KBM-7 (cell line): ENCODE measurements around the gene CCDC69.
"Not testable (repeated sequence)": the region's sequence is repeated elsewhere in the genome, so short reads cannot be mapped to it uniquely, and the experiment has no call there.

Experiments used
- DNase-seq: peaks from one replicate; pipeline ENCODE4 v3.0.0-alpha.2; 2015
- in situ Hi-C: fragments of 300-500 bp; cut with MboI; formaldehyde crosslinking; loops from 2 replicates; pipeline ENCODE4 v1.14.3; 2020; ENCODE audit warnings: low sequenced_read_pairs, low pct_unique_long_range_greater_than_20kb, mixed read lengths

The CCDC69 gene

GRCh38 chr5:151200913-151201595 lies 22.8 kb downstream of the CCDC69 start:
- DNase-seq: no peak
- in situ Hi-C loops: no loop called here

- in situ Hi-C loops: no loop called here
- DNase-seq: no peak
These were observed 24.2 kb downstream of the CCDC69 start for GRCh38 chr5:151199581-151200185.

- in situ Hi-C loops: no loop called here
- no peak for DNase-seq
These were observed 25.0 kb downstream of the CCDC69 start for GRCh38 chr5:151198861-151199260.

- DNase-seq, in situ Hi-C loops: not testable (repeated sequence)
These were observed 26.6 kb downstream of the CCDC69 start for GRCh38 chr5:151197291-151197600.

GRCh38 chr5:151196556-151197290 lies 27.2 kb downstream of the CCDC69 start:
- no peak for DNase-seq
- in situ Hi-C loops: no loop called here

- no peak for DNase-seq
- in situ Hi-C loops: no loop called here
These were observed 28.3 kb downstream of the CCDC69 start for GRCh38 chr5:151195622-151196021.

- in situ Hi-C loops: no loop called here
- no peak for DNase-seq
These were observed 31.3 kb downstream of the CCDC69 start for GRCh38 chr5:151192626-151193025.

GRCh38 chr5:151191661-151192060 lies 32.2 kb downstream of the CCDC69 start:
- no peak for DNase-seq
- in situ Hi-C loops: no loop called here

- no peak for DNase-seq
- in situ Hi-C loops: no loop called here
These were observed 34.7 kb downstream of the CCDC69 start for GRCh38 chr5:151189151-151189550.

- in situ Hi-C loops: no loop called here
- no peak for DNase-seq
These were observed 37.4 kb downstream of the CCDC69 start for GRCh38 chr5:151186538-151186937.

- no peak for DNase-seq
- in situ Hi-C loops: no loop called here
These were observed 37.8 kb downstream of the CCDC69 start for GRCh38 chr5:151186052-151186451.

- in situ Hi-C loops: no loop called here
These were observed 39.4 kb downstream of the CCDC69 start for GRCh38 chr5:151184316-151185042.

GRCh38 chr5:151183456-151184245 lies 40.2 kb downstream of the CCDC69 start:
- no peak for DNase-seq
- in situ Hi-C loops: no loop called here

More at GRCh38 chr5:151184316-151185042, 39.4 kb downstream of the CCDC69 start:
- no peak for DNase-seq

- DNase-seq: no peak
- in situ Hi-C loops: no loop called here
These were observed 40.9 kb downstream of the CCDC69 start for GRCh38 chr5:151182976-151183375.

- in situ Hi-C loops: no loop called here
- DNase-seq: no peak
These were observed 41.4 kb downstream of the CCDC69 start for GRCh38 chr5:151182524-151182900.

GRCh38 chr5:151181818-151182523 lies 41.9 kb downstream of the CCDC69 start:
- DNase-seq: no peak
- in situ Hi-C loops: no loop called here

GRCh38 chr5:151180291-151180690 lies 43.6 kb downstream of the CCDC69 start:
- no peak for DNase-seq
- in situ Hi-C loops: no loop called here

- in situ Hi-C loops: no loop called here
- no peak for DNase-seq
These were observed 44.4 kb downstream of the CCDC69 start for GRCh38 chr5:151179489-151179840.
